Upper lobe of left lung (tissue), 6 donors: ENCODE data around the gene FBLN1. TPM values are rescaled to one million over a fixed set of nuclear protein-coding genes. Genes with fewer than 3 reads are reported as not detected.

Experiments used
- ATAC-seq, 2 donors: fragments of 200-7000 bp; cut with Tn5 transposase; one replicate each; pipeline ENCODE4 v1.9.1; 2022; ENCODE audit warnings: mild to moderate bottlenecking in 2 of 2, moderate library complexity in 2 of 2; ENCODE audit not compliant: low FRiP score in 2 of 2
- DNase-seq, 2 donors: peaks; one replicate each; pipeline ENCODE4 v3.0.0-alpha.2; 2019 to 2020
- H3K27ac ChIP-seq, 4 donors: fragments of 200-600 bp; sonication (generic); one replicate each; pipeline ENCODE4 v1.5.1; 2016 to 2019
- H3K27me3 ChIP-seq, 4 donors: fragments of 200-600 bp; sonication (generic); one replicate each; pipeline ENCODE4 v1.5.1; 2017 to 2019
- H3K36me3 ChIP-seq, 4 donors: fragments of 200-600 bp; sonication (generic); one replicate each; pipeline ENCODE4 v1.5.1; 2016 to 2019
- H3K4me1 ChIP-seq, 4 donors: fragments of 200-600 bp; sonication (generic); one replicate each; pipeline ENCODE4 v1.5.1; 2018 to 2019
- H3K4me3 ChIP-seq, 4 donors: fragments of 200-600 bp; sonication (generic); one replicate each; pipeline ENCODE4 v1.5.1; 2017 to 2019; ENCODE audit warnings: mild to moderate bottlenecking in 2 of 4, moderate library complexity in 1 of 4
- H3K9me3 ChIP-seq, 4 donors: fragments of 200-600 bp; sonication (generic); one replicate each; pipeline ENCODE4 v1.5.1; 2018 to 2019
- EP300 ChIP-seq, 4 donors: sonication (generic); formaldehyde crosslinking; IDR thresholded peaks; one replicate each; pipeline ENCODE4 v1.5.1; 2017; ENCODE audit warnings: antibody characterized with exemption in 4 of 4, control low read depth in 2 of 4
- POLR2A ChIP-seq, 4 donors: fragments of 450-650 bp; IDR thresholded peaks; one replicate each; pipeline ENCODE4 v1.5.1; 2016 to 2017; ENCODE audit warnings: antibody characterized with exemption in 4 of 4, mild to moderate bottlenecking in 2 of 4
- POLR2AphosphoS5 ChIP-seq, 2 donors: sonication (generic); formaldehyde crosslinking; IDR thresholded peaks; one replicate each; pipeline ENCODE4 v1.5.1; 2017; ENCODE audit warnings: antibody characterized with exemption in 2 of 2
- WGBS, 2 donors: methylation state at CpG; one replicate each; pipeline ENCODE4 v1.1.5; 2017 to 2018; 5-methylcytosine and 5-hydroxymethylcytosine counted together
- total RNA-seq, 6 donors: library from RNA; depleted of rRNA in 4 of 6; stranded (reverse); fragments of >200 nt in 4 of 6; gene quantifications; one replicate each; pipeline versions ENCODE4 v1.1.0 to v1.2.1, GENCODE V29; 2016 to 2021
- TF ChIP-seq, protein P1 (sequence below), 6 experiments: fragments of 450-650 bp in 4 of 6; fragments of 200-600 bp in 2 of 6; sonication (generic) in 2 of 6; IDR thresholded peaks; one replicate each; pipeline ENCODE4 v1.5.1; 2016 to 2019; ENCODE audit warnings: antibody characterized with exemption in 6 of 6
- donor health status: DM: no; HTN: no; CAD: no; lungs with moderate emphysema.
- donor health status: DM: no; HTN: yes; CAD: no; lungs with severe emphysema.

The FBLN1 gene
- total RNA-seq, 6 donors from 2014 or later, result 63.9 to 523 (median 207) TPM

DNA sequence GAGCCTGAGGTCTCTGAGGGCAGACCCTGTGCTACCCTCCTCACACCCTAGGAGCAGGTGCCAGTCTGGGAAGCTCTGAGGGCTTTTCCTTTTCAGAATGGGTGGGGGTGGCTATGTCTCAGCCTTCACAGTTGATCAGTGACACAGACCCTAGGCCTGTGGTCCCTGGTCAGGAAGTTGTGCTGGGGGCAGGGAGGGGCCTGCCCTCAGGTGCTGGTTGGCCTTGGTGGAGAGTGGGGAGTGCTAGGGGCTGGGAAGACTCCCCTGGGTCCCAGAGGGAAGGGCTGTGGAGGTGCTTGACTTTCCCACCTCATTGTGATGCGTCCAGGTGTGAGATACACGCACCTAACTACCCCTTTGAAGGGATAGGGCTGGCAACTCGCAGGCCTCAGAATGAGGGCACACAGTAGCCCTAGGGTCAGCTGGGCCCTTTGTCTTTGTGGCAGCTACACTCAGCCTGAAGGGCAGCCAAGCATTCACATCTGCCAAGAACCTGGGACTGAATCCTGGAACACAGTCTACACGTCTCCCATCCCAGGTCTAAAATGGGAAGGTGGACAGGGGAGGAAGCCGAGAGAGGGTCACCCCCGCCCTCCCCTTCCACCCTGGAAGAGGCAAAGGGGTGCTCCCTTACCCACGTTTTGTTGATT, 137.7 kb downstream of the FBLN1 start:
- DNase-seq (no peak), ATAC-seq (no peak)
- Histone ChIP-seq H3K36me3 (no peaks in the 10 kb centered on the region), H3K9me3 (no peaks in the 10 kb centered on the region), H3K4me3 (no peak overlapping the region), H3K27ac (no peak overlapping the region), H3K4me1 (peaks cover 12 to 20% (median 16%) of the 10 kb centered on the region in 4 donors), H3K27me3 (no peaks in the 10 kb centered on the region)
- 64 to 100% methylated on average over 1 to 7 of the region's 7 CpGs for WGBS, 2 donors
- TF ChIP-seq, protein P1, sequence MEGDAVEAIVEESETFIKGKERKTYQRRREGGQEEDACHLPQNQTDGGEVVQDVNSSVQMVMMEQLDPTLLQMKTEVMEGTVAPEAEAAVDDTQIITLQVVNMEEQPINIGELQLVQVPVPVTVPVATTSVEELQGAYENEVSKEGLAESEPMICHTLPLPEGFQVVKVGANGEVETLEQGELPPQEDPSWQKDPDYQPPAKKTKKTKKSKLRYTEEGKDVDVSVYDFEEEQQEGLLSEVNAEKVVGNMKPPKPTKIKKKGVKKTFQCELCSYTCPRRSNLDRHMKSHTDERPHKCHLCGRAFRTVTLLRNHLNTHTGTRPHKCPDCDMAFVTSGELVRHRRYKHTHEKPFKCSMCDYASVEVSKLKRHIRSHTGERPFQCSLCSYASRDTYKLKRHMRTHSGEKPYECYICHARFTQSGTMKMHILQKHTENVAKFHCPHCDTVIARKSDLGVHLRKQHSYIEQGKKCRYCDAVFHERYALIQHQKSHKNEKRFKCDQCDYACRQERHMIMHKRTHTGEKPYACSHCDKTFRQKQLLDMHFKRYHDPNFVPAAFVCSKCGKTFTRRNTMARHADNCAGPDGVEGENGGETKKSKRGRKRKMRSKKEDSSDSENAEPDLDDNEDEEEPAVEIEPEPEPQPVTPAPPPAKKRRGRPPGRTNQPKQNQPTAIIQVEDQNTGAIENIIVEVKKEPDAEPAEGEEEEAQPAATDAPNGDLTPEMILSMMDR (IDR thresholded peaks at IDR 0.05), result no peak
- TF ChIP-seq EP300 (IDR thresholded peaks at IDR 0.05) (no peak), POLR2AphosphoS5 (IDR thresholded peaks at IDR 0.05) (no peak), POLR2A (IDR thresholded peaks at IDR 0.05) (no peak)

DNA sequence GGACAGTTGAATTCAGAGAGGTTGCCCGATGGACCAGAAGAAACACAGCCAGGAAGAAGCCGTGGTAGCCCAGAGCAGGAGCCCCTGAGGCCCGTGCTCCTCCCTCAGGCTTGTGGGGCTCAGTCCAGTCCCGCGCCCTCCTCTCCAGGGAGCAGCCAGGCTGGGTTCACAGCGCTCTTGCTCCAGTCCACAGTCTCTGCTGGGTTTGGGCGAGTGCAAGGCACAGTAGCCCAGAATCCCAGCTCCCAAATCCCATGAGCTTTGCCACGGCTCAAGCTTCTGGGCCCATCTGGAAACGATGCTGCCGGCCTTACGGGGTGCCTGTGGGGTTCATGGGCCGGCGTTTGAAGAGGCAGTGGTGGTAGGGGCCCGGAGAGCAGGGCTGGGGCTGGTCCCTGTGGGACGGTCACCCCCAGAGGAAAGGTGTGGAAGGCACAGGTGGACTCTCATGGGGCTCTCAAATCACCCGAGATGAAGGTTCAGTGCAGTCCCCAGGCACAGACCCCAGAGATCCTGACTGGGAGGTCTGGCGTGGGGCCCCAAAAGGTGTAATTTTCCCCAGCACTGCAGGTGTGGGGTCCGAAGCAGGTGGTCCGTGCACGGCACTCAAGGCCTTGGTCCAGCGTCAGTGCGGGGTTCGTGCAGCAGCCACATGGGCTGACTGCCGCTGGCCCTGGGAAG, 138.4 kb downstream of the FBLN1 start:
- TF ChIP-seq POLR2A (IDR thresholded peaks at IDR 0.05) (no peak), EP300 (IDR thresholded peaks at IDR 0.05) (no peak), POLR2AphosphoS5 (IDR thresholded peaks at IDR 0.05) (no peak)
- TF ChIP-seq, protein P1 (IDR thresholded peaks at IDR 0.05), result no peak
- WGBS, 2 donors, result 86% methylated on average over 19 of the region's 24 CpGs; no CpG with 5 or more reads in 1 of the 2 donors
- Histone ChIP-seq H3K27me3 (no peaks in the 10 kb centered on the region), H3K27ac (no peak overlapping the region), H3K36me3 (no peaks in the 10 kb centered on the region), H3K9me3 (no peaks in the 10 kb centered on the region), H3K4me3 (no peak overlapping the region), H3K4me1 (peaks cover 17 to 26% (median 21%) of the 10 kb centered on the region in 4 donors)
- peak in 1 of 2 donors; percentile 59 for DNase-seq
- no peak for ATAC-seq

DNA sequence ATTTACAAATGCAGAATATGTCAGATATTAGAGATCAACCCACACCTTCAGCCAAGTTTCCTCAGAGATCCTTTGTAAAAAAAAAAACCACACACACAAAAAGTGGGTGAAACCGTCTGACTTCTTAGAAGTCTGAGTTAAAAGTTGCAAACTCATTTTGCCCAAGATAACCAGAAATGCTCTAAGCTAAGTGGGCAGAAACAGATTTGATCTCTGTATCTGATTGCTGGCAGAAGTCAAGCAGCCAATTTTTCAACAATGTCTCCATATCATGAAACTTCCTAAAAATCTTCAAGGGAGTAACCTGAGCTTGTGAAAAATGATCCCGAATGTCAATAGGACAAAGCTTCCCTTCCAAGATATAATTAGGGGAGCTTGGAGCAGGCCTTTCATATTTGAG, 140.3 kb downstream of the FBLN1 start:
- H3K27ac ChIP-seq, result no peak overlapping the region
- peaks cover 17 to 28% (median 21%) of the 10 kb centered on the region in 4 donors for H3K4me1 ChIP-seq
- 43% methylated on average over 2 of the region's 2 CpGs for WGBS, 2 donors
- no peak overlapping the region for H3K4me3 ChIP-seq
- H3K36me3 ChIP-seq, result no peaks in the 10 kb centered on the region
- DNase-seq (no peak), ATAC-seq (no peak)
- TF ChIP-seq EP300 (IDR thresholded peaks at IDR 0.05), result no peak
- TF ChIP-seq POLR2A (IDR thresholded peaks at IDR 0.05), result no peak
- TF ChIP-seq POLR2AphosphoS5 (IDR thresholded peaks at IDR 0.05), result no peak
- TF ChIP-seq, protein P1 (IDR thresholded peaks at IDR 0.05), result no peak
- H3K9me3 ChIP-seq, result no peaks in the 10 kb centered on the region
- no peaks in the 10 kb centered on the region for H3K27me3 ChIP-seq

DNA sequence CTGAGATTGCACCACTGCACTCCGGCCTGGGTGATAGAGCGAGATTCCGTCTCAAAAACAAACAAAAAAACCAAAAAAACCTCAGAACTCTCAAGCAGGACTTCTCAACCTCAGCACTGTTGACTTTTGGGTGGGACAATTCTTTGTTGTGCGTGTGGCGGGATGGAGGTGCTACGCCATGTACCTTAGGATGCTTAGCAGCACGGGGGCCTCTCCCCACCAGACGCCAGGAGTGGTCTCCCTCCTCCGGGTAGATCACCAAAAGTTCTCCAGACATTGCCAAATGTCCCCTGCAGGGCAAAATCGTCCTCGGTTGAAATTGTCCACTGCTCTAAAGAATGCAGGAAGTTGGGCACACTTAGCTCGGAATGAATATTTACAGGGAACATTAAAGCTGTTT, 142.0 kb downstream of the FBLN1 start:
- H3K9me3 ChIP-seq, result no peaks in the 10 kb centered on the region
- DNase-seq (no peak), ATAC-seq (no peak)
- no peaks in the 10 kb centered on the region for H3K36me3 ChIP-seq
- H3K27me3 ChIP-seq, result no peaks in the 10 kb centered on the region
- 67 to 79% methylated on average over 12 of the region's 12 CpGs for WGBS, 2 donors
- no peak overlapping the region for H3K4me3 ChIP-seq
- no peak overlapping the region for H3K27ac ChIP-seq
- H3K4me1 ChIP-seq, result peaks cover 8 to 14% (median 8%) of the 10 kb centered on the region in 4 donors
- TF ChIP-seq POLR2AphosphoS5 (IDR thresholded peaks at IDR 0.05) (no peak), POLR2A (IDR thresholded peaks at IDR 0.05) (no peak), EP300 (IDR thresholded peaks at IDR 0.05) (no peak)
- TF ChIP-seq, protein P1 (IDR thresholded peaks at IDR 0.05), result no peak
